IPS-NIHi11 (cell line): Measurements from ENCODE around the gene ALDOA.

Experiments
- DNase-seq: peaks from one replicate; pipeline ENCODE4 v3.0.0; 2012; ENCODE audit warnings: mixed read lengths, low spot score

ALDOA gene

GRCh38 chr16:30041841-30042240 is 23.7 kb upstream of the ALDOA start:
- no peak for DNase-seq

- DNase-seq: no peak
Observed at GRCh38 chr16:30046178-30046577, 19.4 kb upstream of the ALDOA start.

- DNase-seq: no peak
Observed at GRCh38 chr16:30046588-30046987, 19.0 kb upstream of the ALDOA start.

- DNase-seq: no peak
Observed at GRCh38 chr16:30049871-30050270, 15.7 kb upstream of the ALDOA start.

- DNase-seq: no peak
Observed at GRCh38 chr16:30051518-30051917, 14.0 kb upstream of the ALDOA start.

- DNase-seq: peak; percentile 98
Observed at GRCh38 chr16:30052671-30053372, 12.7 kb upstream of the ALDOA start.

- DNase-seq: peak; percentile 46
Observed at GRCh38 chr16:30053376-30054015, 12.1 kb upstream of the ALDOA start.

GRCh38 chr16:30054451-30054850 is 11.1 kb upstream of the ALDOA start:
- DNase-seq: no peak

- DNase-seq: peak; percentile 90
Observed at GRCh38 chr16:30054959-30055553, 10.5 kb upstream of the ALDOA start.

- no peak for DNase-seq
Observed at GRCh38 chr16:30060346-30060745, 5.2 kb upstream of the ALDOA start.

GRCh38 chr16:30060836-30061554 is 4.6 kb upstream of the ALDOA start:
- no peak for DNase-seq

- DNase-seq: no peak
Observed at GRCh38 chr16:30063278-30063892, 2.2 kb upstream of the ALDOA start.

- DNase-seq: peak; percentile 68
Observed at GRCh38 chr16:30063893-30064728, 1.4 kb upstream of the ALDOA start.

- DNase-seq: no peak
Observed at GRCh38 chr16:30064729-30065101, 845 bp upstream of the ALDOA start.

GRCh38 chr16:30065943-30066760 is 592 bp downstream of the ALDOA start:
- no peak for DNase-seq

- no peak for DNase-seq
Observed at GRCh38 chr16:30066761-30067583, 1.4 kb downstream of the ALDOA start.

GRCh38 chr16:30067584-30067916 is 2.0 kb downstream of the ALDOA start:
- no peak for DNase-seq

GRCh38 chr16:30068333-30068732 is 2.8 kb downstream of the ALDOA start:
- no peak for DNase-seq

- DNase-seq: no peak
Observed at GRCh38 chr16:30068750-30069610, 3.4 kb downstream of the ALDOA start.
